Central memory CD8-positive, alpha-beta T cell (primary cell): ENCODE measurements around the gene PLPP7.

Experiments used
- ATAC-seq: fragments of 150-1000 bp; cut with Tn5 transposase; replicated peaks from 2 replicates; pipeline ENCODE4 v1.10.0; 2022; ENCODE audit warnings: mild to moderate bottlenecking, moderate FRiP score, moderate number of reproducible peaks; ENCODE audit not compliant: poor library complexity, severe bottlenecking; ENCODE audit errors: extremely low read depth
- DNase-seq, 2 donors: peaks; one replicate each; pipeline ENCODE4 v3.0.0; 2021; ENCODE audit warnings: low spot score in 2 of 2
- H3K27ac Mint-ChIP-seq: one replicate; pipeline ENCODE4 v1.8.0; 2022; ENCODE audit warnings: low read depth, mild to moderate bottlenecking, moderate library complexity, mixed read lengths
- H3K27me3 Mint-ChIP-seq: one replicate; pipeline ENCODE4 v1.8.0; 2022; ENCODE audit warnings: mixed read lengths
- H3K36me3 Mint-ChIP-seq: one replicate; pipeline ENCODE4 v1.8.0; 2022; ENCODE audit warnings: mild to moderate bottlenecking, moderate library complexity, mixed read lengths; ENCODE audit not compliant: insufficient read depth
- H3K4me1 Mint-ChIP-seq: one replicate; pipeline ENCODE4 v1.8.0; 2022; ENCODE audit warnings: mixed read lengths
- H3K4me3 Mint-ChIP-seq: one replicate; pipeline ENCODE4 v1.8.0; 2022; ENCODE audit warnings: mild to moderate bottlenecking, moderate library complexity, mixed read lengths
- H3K9me3 Mint-ChIP-seq: one replicate; pipeline ENCODE4 v1.8.0; 2022; ENCODE audit warnings: mixed read lengths

The PLPP7 gene

DNA sequence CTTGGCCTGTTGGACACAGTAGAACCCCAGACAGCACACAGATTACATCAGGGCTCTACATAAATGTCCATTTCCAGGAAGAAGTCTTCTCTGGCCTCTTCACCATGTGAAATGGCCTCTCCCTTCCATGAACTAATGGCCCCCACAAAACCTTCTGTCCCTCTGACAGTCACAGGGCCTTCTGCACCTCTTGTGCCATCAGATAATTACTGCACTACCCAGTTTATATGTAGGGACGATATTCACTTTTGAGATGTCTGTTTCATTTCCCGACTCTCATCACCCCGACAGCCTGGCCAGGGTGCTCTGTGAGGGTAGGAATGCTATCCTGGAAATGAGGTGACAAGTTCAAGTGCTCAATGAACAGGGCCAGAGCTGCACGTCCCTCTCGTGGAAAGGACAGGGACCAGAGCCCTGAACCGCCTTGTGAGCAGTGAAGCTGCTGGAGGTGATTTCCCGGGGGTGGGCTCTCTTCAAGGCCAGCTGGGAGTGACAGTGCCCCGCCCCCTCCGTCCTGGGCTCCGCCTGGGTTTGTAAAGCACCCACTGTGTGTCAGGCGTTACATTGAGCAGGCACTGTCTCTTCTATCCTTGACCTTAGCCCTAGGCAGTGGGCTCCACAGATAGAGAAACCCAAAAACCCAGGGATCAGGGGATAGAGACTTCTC, 10.2 kb upstream of the PLPP7 start:
- DNase-seq (no peak), ATAC-seq (no peak)
- Mint-ChIP-seq H3K4me1 (peaks cover 24% of the 10 kb centered on the region), H3K9me3 (no peaks in the 10 kb centered on the region), H3K27me3 (no peaks in the 10 kb centered on the region), H3K36me3 (peaks cover 29% of the 10 kb centered on the region), H3K27ac (peak overlapping the region; percentile 74), H3K4me3 (peak overlapping the region; percentile 92)

GRCh38 chr9:131279863-131280570, 9.5 kb upstream of the PLPP7 start:
- Mint-ChIP-seq H3K27me3 (no peaks in the 10 kb centered on the region), H3K36me3 (peaks cover 22% of the 10 kb centered on the region), H3K4me3 (no peak overlapping the region), H3K9me3 (no peaks in the 10 kb centered on the region), H3K4me1 (peaks cover 24% of the 10 kb centered on the region), H3K27ac (no peak overlapping the region)
- no peak for ATAC-seq
- no peak for DNase-seq

DNA sequence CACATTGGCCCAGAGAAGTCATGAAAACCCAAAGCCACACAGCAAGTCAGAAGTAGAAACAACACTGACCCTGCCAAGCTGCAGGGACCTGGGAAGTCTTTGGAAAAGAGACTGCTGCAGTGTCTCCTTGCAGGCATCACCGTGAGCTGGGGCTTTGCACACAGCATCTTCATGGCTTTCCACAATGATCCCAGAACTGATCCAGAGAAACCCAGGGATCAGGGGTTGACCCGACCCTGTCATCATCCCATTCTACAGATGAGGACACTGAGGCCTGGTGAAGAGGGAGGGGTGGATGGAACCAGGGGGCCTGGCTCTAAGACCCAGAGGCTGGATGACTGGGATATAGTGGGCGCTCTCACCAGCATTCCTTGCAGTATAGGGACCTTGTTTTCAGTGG, 8.9 kb upstream of the PLPP7 start:
- Mint-ChIP-seq H3K4me1 (peaks cover 24% of the 10 kb centered on the region), H3K36me3 (peaks cover 15% of the 10 kb centered on the region), H3K4me3 (peak overlapping the region; percentile 27), H3K27me3 (no peaks in the 10 kb centered on the region), H3K9me3 (no peaks in the 10 kb centered on the region), H3K27ac (no peak overlapping the region)
- ATAC-seq: no peak
- no peak for DNase-seq

GRCh38 chr9:131281119-131281965, 8.2 kb upstream of the PLPP7 start:
- H3K36me3 Mint-ChIP-seq: peaks cover 8% of the 10 kb centered on the region
- DNase-seq (no peak), ATAC-seq (no peak)
- H3K4me1 Mint-ChIP-seq: peaks cover 24% of the 10 kb centered on the region
- no peaks in the 10 kb centered on the region for H3K9me3 Mint-ChIP-seq
- H3K4me3 Mint-ChIP-seq: peak overlapping the region; percentile 67
- H3K27me3 Mint-ChIP-seq: no peaks in the 10 kb centered on the region
- H3K27ac Mint-ChIP-seq: no peak overlapping the region

DNA sequence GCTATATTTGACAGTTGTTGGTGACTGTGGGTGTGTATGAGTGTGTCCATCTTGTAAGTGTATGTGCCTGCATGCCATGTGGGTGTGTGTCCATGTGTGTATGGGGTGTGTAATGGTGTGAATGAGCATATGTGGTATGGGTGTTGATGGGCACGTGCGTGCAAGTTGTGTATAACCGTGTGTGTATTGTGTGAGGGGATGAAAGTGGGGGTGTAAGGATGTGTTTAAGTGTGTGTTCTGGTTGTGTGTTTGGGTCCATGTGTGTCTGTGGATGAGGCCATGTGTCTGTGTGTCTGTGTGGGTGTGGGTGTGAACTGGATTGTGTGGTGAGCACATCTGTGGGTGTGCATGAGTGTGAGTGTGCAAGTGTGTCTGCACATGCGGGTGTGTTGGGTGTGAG, 7.3 kb upstream of the PLPP7 start:
- Mint-ChIP-seq H3K9me3 (no peaks in the 10 kb centered on the region), H3K4me1 (peaks cover 24% of the 10 kb centered on the region), H3K27ac (no peak overlapping the region), H3K4me3 (peak overlapping the region; percentile 67), H3K36me3 (peaks cover 8% of the 10 kb centered on the region), H3K27me3 (no peaks in the 10 kb centered on the region)
- no peak for DNase-seq
- ATAC-seq: no peak

GRCh38 chr9:131282688-131283422, 6.7 kb upstream of the PLPP7 start:
- Mint-ChIP-seq H3K36me3 (peaks cover 8% of the 10 kb centered on the region), H3K9me3 (no peaks in the 10 kb centered on the region), H3K27ac (no peak overlapping the region), H3K27me3 (no peaks in the 10 kb centered on the region), H3K4me3 (peak overlapping the region; percentile 67), H3K4me1 (peaks cover 24% of the 10 kb centered on the region)
- DNase-seq (no peak), ATAC-seq (no peak)

GRCh38 chr9:131284856-131285255, 4.7 kb upstream of the PLPP7 start:
- no peak overlapping the region for H3K27ac Mint-ChIP-seq
- no peak for DNase-seq
- H3K4me3 Mint-ChIP-seq: no peak overlapping the region
- no peaks in the 10 kb centered on the region for H3K9me3 Mint-ChIP-seq
- peaks cover 9% of the 10 kb centered on the region for H3K4me1 Mint-ChIP-seq
- no peak for ATAC-seq
- peaks cover 4% of the 10 kb centered on the region for H3K36me3 Mint-ChIP-seq
- H3K27me3 Mint-ChIP-seq: no peaks in the 10 kb centered on the region

DNA sequence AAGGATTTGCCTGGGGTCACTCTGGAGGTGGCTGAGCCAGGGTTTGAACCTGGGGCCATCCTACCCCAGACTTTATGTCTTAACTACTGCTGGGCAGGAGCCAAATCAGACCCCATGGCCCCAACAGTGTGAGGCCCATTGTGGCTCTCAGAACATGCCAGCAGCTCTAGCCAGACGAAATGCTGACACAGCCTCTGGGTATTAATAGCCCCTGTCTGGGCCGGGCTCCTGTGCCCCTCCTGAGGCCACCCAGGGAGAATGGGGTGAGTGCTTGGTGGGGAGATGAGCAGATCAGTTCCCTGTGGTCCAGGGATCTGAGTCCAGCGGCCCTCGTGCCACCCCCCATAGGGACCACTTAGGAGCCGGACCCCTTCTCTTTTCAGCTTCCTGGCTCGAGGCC, 2.2 kb upstream of the PLPP7 start:
- H3K27ac Mint-ChIP-seq: no peak overlapping the region
- no peak overlapping the region for H3K4me3 Mint-ChIP-seq
- peaks cover 1% of the 10 kb centered on the region for H3K4me1 Mint-ChIP-seq
- DNase-seq (no peak), ATAC-seq (no peak)
- H3K27me3 Mint-ChIP-seq: no peaks in the 10 kb centered on the region
- no peaks in the 10 kb centered on the region for H3K9me3 Mint-ChIP-seq
- H3K36me3 Mint-ChIP-seq: peaks cover 3% of the 10 kb centered on the region

- Mint-ChIP-seq H3K36me3 (peaks cover 3% of the 10 kb centered on the region), H3K4me1 (no peaks in the 10 kb centered on the region), H3K27me3 (no peaks in the 10 kb centered on the region), H3K27ac (no peak overlapping the region), H3K4me3 (no peak overlapping the region), H3K9me3 (no peaks in the 10 kb centered on the region)
- ATAC-seq (no peak), DNase-seq (no peak)
Measured at GRCh38 chr9:131288217-131288616, 1.3 kb upstream of the PLPP7 start.

DNA sequence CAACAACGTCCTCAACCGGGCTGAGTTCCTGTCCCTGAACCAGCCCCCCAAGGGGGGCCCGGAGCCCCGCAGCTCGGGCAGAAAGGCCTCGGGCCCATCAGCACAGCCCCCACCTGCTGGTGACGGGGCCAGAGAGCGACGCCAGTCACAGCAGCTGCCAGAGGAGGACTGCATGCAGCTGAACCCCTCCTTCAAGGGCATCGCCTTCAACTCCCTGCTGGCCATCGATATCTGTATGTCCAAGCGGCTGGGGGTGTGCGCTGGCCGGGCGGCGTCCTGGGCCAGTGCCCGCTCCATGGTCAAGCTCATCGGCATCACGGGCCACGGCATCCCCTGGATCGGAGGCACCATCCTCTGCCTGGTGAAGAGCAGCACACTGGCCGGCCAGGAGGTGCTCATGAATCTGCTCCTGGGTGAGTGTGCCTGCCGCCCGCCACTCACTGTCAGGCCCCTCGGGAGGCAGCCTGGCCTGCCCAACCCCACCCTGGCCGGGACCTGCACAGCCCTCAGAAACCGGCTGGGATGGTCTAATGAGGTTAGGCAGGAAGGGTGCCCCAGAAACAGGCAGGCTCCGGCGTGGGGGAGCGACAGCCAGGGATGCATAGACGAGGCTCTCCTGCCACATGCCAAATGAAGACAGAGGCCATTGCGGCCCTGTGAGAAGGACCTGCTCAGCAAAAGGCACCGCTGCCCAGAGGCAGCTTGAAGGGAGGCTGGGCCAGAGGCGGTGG, 678 bp downstream of the PLPP7 start:
- DNase-seq (no peak), ATAC-seq (no peak)
- Mint-ChIP-seq H3K9me3 (no peaks in the 10 kb centered on the region), H3K27ac (no peak overlapping the region), H3K4me3 (no peak overlapping the region), H3K27me3 (no peaks in the 10 kb centered on the region), H3K4me1 (no peaks in the 10 kb centered on the region), H3K36me3 (no peaks in the 10 kb centered on the region)

DNA sequence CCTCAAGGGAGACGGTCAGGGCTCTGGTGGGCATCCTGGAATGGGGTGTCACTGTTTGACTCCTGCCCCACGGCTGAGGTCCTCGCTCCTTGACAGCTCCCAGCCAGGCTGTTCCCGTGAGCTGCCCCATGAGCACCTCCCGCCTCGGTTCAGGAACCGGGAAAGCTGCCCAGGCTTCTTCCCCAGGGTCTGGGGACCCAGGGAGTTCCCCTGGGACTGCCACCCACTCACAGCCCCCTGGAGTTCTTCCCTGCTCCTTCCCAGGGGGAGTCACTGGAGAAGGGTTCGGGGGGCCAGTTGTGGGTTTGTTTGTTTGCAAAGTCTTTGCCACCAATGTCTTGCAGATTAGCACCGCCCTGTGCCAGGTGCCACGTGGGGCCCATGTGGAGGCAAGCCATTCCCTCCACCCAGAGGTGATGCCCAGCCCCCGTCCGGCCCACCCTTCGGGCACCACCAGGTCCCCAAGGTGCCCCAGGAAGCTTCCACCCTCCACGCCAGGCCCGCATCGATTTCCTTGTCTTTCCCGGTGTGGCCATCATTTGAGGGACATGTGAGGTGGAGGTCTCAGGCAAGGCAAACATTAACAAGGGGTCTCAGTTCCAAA, 1.3 kb downstream of the PLPP7 start:
- no peaks in the 10 kb centered on the region for H3K4me1 Mint-ChIP-seq
- no peaks in the 10 kb centered on the region for H3K9me3 Mint-ChIP-seq

More for the DNA sequence above, 1.3 kb downstream of the PLPP7 start:
- Mint-ChIP-seq H3K27ac (no peak overlapping the region), H3K36me3 (no peaks in the 10 kb centered on the region), H3K4me3 (no peak overlapping the region), H3K27me3 (no peaks in the 10 kb centered on the region)
- ATAC-seq: peak; percentile 14
- no peak for DNase-seq
